Measurements from ENCODE around the gene GRAMD4. TPM values are rescaled to one million over a fixed set of nuclear protein-coding genes. Genes with fewer than 3 reads are reported as not detected.

Gene GRAMD4
- total and polyA plus RNA-seq, 3 donors from 2014 or later = 20.8 to 81.5 (median 61.2) TPM

DNA sequence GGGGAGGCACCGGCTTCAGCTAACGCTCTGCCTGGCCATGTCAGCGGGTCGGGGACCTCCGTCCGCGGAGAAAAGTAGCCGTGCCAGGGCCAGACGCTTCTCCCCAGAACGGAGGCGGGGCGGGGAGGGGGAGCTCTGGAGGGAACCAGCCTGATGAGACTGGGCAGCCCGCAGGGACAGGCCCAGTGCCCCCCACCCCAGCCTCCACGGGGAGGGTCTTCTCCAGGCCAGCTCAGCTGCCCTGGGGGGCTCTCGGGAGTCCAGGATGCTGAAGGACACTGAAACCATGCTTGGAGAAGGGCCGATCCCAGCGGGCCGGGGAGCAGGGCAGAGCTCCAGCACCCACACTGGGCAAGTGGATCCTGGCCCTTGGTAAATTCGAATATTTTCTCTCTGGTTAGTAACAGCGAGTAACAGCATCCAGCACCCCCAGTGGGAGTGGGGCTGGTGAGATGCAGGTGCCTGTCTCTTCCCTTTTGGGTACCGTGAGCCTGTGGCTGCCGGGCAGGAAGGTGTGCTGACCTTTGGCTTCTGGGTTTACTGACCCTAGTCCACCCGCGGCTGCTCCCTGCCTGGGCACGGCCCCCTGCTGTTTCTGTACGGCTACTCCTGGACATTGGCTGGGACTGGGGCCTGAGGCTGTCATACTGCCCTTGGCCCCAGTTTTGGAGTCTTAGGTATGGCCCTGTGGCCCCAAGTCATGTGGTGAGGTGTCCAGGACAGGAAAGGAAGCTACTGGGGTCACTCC is 35.8 kb downstream of the GRAMD4 start:
- no peaks in the 10 kb centered on the region for H3K36me3 ChIP-seq (ENCODE audit: low read depth, missing control alignments)
- H3K4me3 ChIP-seq = no peak overlapping the region
- H3K9me3 ChIP-seq = no peaks in the 10 kb centered on the region
- H3K27me3 ChIP-seq = no peaks in the 10 kb centered on the region
- no peak for DNase-seq
- WGBS, 2 donors = 93 to 97% methylated on average over 15 to 26 of the region's 26 CpGs
- TF ChIP-seq, protein P1, sequence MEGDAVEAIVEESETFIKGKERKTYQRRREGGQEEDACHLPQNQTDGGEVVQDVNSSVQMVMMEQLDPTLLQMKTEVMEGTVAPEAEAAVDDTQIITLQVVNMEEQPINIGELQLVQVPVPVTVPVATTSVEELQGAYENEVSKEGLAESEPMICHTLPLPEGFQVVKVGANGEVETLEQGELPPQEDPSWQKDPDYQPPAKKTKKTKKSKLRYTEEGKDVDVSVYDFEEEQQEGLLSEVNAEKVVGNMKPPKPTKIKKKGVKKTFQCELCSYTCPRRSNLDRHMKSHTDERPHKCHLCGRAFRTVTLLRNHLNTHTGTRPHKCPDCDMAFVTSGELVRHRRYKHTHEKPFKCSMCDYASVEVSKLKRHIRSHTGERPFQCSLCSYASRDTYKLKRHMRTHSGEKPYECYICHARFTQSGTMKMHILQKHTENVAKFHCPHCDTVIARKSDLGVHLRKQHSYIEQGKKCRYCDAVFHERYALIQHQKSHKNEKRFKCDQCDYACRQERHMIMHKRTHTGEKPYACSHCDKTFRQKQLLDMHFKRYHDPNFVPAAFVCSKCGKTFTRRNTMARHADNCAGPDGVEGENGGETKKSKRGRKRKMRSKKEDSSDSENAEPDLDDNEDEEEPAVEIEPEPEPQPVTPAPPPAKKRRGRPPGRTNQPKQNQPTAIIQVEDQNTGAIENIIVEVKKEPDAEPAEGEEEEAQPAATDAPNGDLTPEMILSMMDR (IDR thresholded peaks at IDR 0.05) = no peak
- TF ChIP-seq POLR2A (IDR thresholded peaks at IDR 0.05) = no peak
- H3K4me1 ChIP-seq = peaks cover 10% of the 10 kb centered on the region
- intact Hi-C loops (cut with DNase I; ENCODE audit: low total_unique reads) = no loop called here
- no peak overlapping the region for H3K27ac ChIP-seq

GRCh38 chr22:46656856-46657654 is 36.9 kb downstream of the GRAMD4 start:
- Histone ChIP-seq H3K4me3 (no peak overlapping the region), H3K4me1 (peaks cover 10% of the 10 kb centered on the region), H3K9me3 (no peaks in the 10 kb centered on the region), H3K27me3 (no peaks in the 10 kb centered on the region), H3K36me3 (ENCODE audit: low read depth, missing control alignments) (no peaks in the 10 kb centered on the region), H3K27ac (no peak overlapping the region)
- WGBS, 2 donors = 92 to 94% methylated on average over 14 to 15 of the region's 15 CpGs
- intact Hi-C loops (cut with DNase I; ENCODE audit: low total_unique reads) = no loop called here
- no peak for DNase-seq
- no peak for TF ChIP-seq POLR2A (IDR thresholded peaks at IDR 0.05)
- TF ChIP-seq, protein P1 (IDR thresholded peaks at IDR 0.05) = no peak

GRCh38 chr22:46657655-46657953 is 37.4 kb downstream of the GRAMD4 start:
- DNase-seq = no peak
- no peak overlapping the region for H3K4me3 ChIP-seq
- peaks cover 6% of the 10 kb centered on the region for H3K4me1 ChIP-seq
- H3K36me3 ChIP-seq (ENCODE audit: low read depth, missing control alignments) = no peaks in the 10 kb centered on the region
- WGBS, 2 donors = 94 to 96% methylated on average over 6 to 10 of the region's 10 CpGs
- no peaks in the 10 kb centered on the region for H3K27me3 ChIP-seq
- TF ChIP-seq, protein P1 (IDR thresholded peaks at IDR 0.05) = no peak
- no peak for TF ChIP-seq POLR2A (IDR thresholded peaks at IDR 0.05)
- H3K27ac ChIP-seq = no peak overlapping the region
- intact Hi-C loops (cut with DNase I; ENCODE audit: low total_unique reads) = no loop called here
- no peaks in the 10 kb centered on the region for H3K9me3 ChIP-seq

DNA sequence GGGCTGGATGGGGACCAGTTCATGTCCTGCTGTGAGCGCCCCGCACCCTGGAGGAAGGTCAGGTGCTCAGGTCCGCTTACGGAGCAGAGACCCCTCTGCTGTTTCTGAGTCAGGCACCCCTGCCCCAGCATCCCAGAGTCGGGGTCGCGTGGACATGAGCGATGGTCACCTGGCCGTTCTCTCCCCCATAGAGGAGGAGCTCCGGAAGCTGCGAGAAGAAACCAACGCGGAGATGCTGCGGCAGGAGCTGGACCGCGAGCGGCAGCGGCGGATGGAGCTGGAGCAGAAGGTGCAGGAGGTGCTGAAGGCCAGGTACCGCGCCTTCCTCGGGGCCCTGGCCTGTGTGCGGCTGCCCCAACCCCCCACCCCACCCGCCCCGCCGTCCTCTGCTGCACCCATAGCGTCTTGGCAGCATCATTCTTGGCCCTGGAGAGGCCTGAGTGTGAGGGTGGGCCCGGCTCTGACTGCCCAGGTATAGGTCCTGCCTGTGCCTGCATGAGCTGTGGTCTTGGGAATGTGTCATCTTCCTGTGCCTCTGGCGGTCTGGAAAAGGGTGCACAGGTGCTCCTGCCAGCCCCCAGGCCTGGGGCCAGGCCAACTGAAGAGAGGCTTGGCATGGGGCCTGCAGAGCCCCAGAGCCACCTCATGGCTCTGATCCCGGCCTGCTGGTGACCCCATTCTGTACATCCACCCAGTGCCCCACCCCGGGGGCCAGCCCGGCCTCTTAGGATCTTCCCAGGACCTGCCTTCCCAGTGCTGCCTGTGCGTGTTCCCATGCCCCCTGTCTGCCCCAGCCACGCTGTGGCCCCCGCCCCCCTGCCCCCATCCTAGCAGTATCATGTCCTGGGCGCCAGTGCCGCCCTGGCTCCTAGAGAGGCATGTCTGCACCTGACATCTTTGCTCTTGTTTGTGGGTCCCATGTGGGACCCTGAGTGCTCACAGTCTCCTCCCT is 38.1 kb downstream of the GRAMD4 start:
- no peaks in the 10 kb centered on the region for H3K27me3 ChIP-seq
- H3K4me3 ChIP-seq = no peak overlapping the region
- no peak for TF ChIP-seq POLR2A (IDR thresholded peaks at IDR 0.05)
- TF ChIP-seq, protein P1 (IDR thresholded peaks at IDR 0.05) = no peak
- no peak for DNase-seq
- no peak overlapping the region for H3K27ac ChIP-seq
- H3K9me3 ChIP-seq = no peaks in the 10 kb centered on the region
- no peaks in the 10 kb centered on the region for H3K36me3 ChIP-seq (ENCODE audit: low read depth, missing control alignments)
- no peaks in the 10 kb centered on the region for H3K4me1 ChIP-seq
- intact Hi-C loops (cut with DNase I; ENCODE audit: low total_unique reads) = no loop called here
- WGBS, 2 donors = 94 to 96% methylated on average over 28 to 37 of the region's 37 CpGs

Measured in testis (tissue), 3 donors.